Measurements from ENCODE around the gene CDH5.

DNA sequence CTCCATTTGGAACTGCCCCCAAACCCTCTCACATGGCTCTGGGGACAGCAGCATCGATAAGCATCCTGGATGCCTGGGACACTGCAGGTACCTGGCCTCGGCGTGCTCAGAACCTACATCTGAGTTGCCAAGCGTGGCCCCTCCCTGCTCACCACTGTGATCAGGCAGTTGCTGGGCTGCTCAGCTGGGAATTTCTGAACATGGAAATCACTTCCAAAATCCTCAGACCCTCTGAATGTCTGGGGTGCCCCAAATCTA is 6.3 kb downstream of the CDH5 start:
- TF ChIP-seq, protein P1, sequence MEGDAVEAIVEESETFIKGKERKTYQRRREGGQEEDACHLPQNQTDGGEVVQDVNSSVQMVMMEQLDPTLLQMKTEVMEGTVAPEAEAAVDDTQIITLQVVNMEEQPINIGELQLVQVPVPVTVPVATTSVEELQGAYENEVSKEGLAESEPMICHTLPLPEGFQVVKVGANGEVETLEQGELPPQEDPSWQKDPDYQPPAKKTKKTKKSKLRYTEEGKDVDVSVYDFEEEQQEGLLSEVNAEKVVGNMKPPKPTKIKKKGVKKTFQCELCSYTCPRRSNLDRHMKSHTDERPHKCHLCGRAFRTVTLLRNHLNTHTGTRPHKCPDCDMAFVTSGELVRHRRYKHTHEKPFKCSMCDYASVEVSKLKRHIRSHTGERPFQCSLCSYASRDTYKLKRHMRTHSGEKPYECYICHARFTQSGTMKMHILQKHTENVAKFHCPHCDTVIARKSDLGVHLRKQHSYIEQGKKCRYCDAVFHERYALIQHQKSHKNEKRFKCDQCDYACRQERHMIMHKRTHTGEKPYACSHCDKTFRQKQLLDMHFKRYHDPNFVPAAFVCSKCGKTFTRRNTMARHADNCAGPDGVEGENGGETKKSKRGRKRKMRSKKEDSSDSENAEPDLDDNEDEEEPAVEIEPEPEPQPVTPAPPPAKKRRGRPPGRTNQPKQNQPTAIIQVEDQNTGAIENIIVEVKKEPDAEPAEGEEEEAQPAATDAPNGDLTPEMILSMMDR (IDR thresholded peaks at IDR 0.05), result no peak
- TF ChIP-seq POLR2A (IDR thresholded peaks at IDR 0.05), result no peak

Data from transverse colon (tissue), 3 donors.